ENCODE data around the gene ENDOD1.

Gene ENDOD1

GRCh38 chr11:95142431-95142830 is 52.8 kb downstream of the ENDOD1 start:
- DNase-seq (ENCODE audit: low read depth in 1 of 2, low spot score in 1 of 2): no peak

- no peak for DNase-seq (ENCODE audit: low read depth in 1 of 2, low spot score in 1 of 2)
These were observed 53.5 kb downstream of the ENDOD1 start for GRCh38 chr11:95143106-95143681.

- DNase-seq (ENCODE audit: low read depth in 1 of 2, low spot score in 1 of 2): no peak
These were observed 54.9 kb downstream of the ENDOD1 start for GRCh38 chr11:95144313-95145235.

GRCh38 chr11:95145430-95146060 is 55.9 kb downstream of the ENDOD1 start:
- DNase-seq (ENCODE audit: low read depth in 1 of 2, low spot score in 1 of 2): no peak

GRCh38 chr11:95147364-95147905 is 57.8 kb downstream of the ENDOD1 start:
- DNase-seq (ENCODE audit: low read depth in 1 of 2, low spot score in 1 of 2): no peak

GRCh38 chr11:95148406-95148805 is 58.8 kb downstream of the ENDOD1 start:
- DNase-seq (ENCODE audit: low read depth in 1 of 2, low spot score in 1 of 2): no peak

- DNase-seq (ENCODE audit: low read depth in 1 of 2, low spot score in 1 of 2): no peak
These were observed 59.3 kb downstream of the ENDOD1 start for GRCh38 chr11:95148938-95149337.

GRCh38 chr11:95149651-95150364 is 60.2 kb downstream of the ENDOD1 start:
- no peak for DNase-seq (ENCODE audit: low read depth in 1 of 2, low spot score in 1 of 2)

- DNase-seq (ENCODE audit: low read depth in 1 of 2, low spot score in 1 of 2): peak; percentile 76 to 92
These were observed 61.5 kb downstream of the ENDOD1 start for GRCh38 chr11:95150956-95151684.

GRCh38 chr11:95152876-95153856 is 63.5 kb downstream of the ENDOD1 start:
- no peak for DNase-seq (ENCODE audit: low read depth in 1 of 2, low spot score in 1 of 2)

- no peak for DNase-seq (ENCODE audit: low read depth in 1 of 2, low spot score in 1 of 2)
These were observed 64.2 kb downstream of the ENDOD1 start for GRCh38 chr11:95153857-95154246.

- peak; percentile 24 to 54 for DNase-seq (ENCODE audit: low read depth in 1 of 2, low spot score in 1 of 2)
These were observed 64.9 kb downstream of the ENDOD1 start for GRCh38 chr11:95154514-95154913.

GRCh38 chr11:95155385-95155784 is 65.7 kb downstream of the ENDOD1 start:
- DNase-seq (ENCODE audit: low read depth in 1 of 2, low spot score in 1 of 2): no peak

- DNase-seq (ENCODE audit: low read depth in 1 of 2, low spot score in 1 of 2): no peak
These were observed 66.6 kb downstream of the ENDOD1 start for GRCh38 chr11:95156133-95156721.

GRCh38 chr11:95156916-95157541 is 67.4 kb downstream of the ENDOD1 start:
- no peak for DNase-seq (ENCODE audit: low read depth in 1 of 2, low spot score in 1 of 2)

- DNase-seq (ENCODE audit: low read depth in 1 of 2, low spot score in 1 of 2): no peak
These were observed 68.2 kb downstream of the ENDOD1 start for GRCh38 chr11:95157824-95158223.

GRCh38 chr11:95161248-95161647 is 71.6 kb downstream of the ENDOD1 start:
- DNase-seq (ENCODE audit: low read depth in 1 of 2, low spot score in 1 of 2): no peak

GRCh38 chr11:95163106-95163505 is 73.5 kb downstream of the ENDOD1 start:
- DNase-seq (ENCODE audit: low read depth in 1 of 2, low spot score in 1 of 2): no peak
